GM23248 (cell line): ENCODE results near the gene TRIM9.

Source experiments
- EZH2 ChIP-seq: fragments of 200-600 bp; sonication (generic); IDR thresholded peaks from 2 replicates; pipeline ENCODE4 v1.6.1; 2018; ENCODE audit warnings: antibody characterized with exemption, mild to moderate bottlenecking; ENCODE audit not compliant: insufficient read depth, poor library complexity, severe bottlenecking
- EZH2phosphoT487 ChIP-seq: fragments of 200-600 bp; sonication (generic); IDR thresholded peaks from 2 replicates; pipeline ENCODE4 v1.6.1; 2018; ENCODE audit warnings: antibody characterized with exemption, moderate library complexity, mild to moderate bottlenecking, low read depth; ENCODE audit not compliant: insufficient read depth

DNA sequence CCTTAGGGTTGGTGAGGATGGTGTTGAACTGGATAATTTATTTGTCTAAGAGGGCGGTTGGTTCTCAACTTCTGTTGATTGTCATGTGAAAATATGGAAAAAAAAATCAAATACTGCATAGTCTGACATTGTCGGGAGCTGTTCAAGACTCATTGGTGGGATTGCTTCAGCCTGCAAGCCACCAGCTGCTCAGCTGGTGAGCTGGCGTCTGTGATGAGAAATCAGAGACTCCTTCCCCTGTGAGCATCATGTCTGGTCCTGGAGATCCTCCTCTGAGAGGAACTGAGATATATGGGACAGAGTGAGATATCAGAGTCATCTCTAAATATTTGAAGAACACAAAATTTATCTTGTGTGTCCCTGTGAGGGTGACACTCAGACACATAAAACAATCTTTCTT, 49.9 kb downstream of the TRIM9 start:
- no peak for TF ChIP-seq EZH2
- TF ChIP-seq EZH2phosphoT487: no peak
